ENCODE data around the gene FBXW12.
A peak's percentile ranks its signal among the peaks of the same experiment; 100 is the strongest.

FBXW12 gene

DNA sequence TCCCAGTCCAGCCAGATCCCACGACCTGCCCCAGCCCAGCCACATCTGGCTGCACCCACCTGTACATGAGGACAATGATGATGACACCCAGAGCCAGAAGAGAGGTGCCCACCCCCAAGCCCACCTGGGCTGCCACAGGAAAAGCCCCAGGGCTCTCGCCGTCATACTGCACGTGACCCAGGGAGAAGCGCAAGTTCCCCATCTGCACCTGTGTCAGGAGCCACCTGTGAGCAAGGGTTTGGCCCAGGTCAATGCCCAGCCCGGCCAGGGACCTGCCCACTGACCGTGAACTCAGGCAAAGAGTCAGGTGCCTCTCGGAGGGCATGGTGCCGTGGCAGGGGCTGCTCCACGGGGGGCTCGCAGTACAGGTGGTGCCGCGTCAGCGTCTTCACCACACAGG lies 41.6 kb downstream of the FBXW12 start:
- TF ChIP-seq, protein P1, sequence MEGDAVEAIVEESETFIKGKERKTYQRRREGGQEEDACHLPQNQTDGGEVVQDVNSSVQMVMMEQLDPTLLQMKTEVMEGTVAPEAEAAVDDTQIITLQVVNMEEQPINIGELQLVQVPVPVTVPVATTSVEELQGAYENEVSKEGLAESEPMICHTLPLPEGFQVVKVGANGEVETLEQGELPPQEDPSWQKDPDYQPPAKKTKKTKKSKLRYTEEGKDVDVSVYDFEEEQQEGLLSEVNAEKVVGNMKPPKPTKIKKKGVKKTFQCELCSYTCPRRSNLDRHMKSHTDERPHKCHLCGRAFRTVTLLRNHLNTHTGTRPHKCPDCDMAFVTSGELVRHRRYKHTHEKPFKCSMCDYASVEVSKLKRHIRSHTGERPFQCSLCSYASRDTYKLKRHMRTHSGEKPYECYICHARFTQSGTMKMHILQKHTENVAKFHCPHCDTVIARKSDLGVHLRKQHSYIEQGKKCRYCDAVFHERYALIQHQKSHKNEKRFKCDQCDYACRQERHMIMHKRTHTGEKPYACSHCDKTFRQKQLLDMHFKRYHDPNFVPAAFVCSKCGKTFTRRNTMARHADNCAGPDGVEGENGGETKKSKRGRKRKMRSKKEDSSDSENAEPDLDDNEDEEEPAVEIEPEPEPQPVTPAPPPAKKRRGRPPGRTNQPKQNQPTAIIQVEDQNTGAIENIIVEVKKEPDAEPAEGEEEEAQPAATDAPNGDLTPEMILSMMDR (IDR thresholded peaks at IDR 0.05) = no peak
- peak in 1 of 2 donors; percentile 67 for DNase-seq
- H3K4me1 ChIP-seq = peaks cover 0 to 31% (median 9%) of the 10 kb centered on the region in 4 donors
- H3K36me3 ChIP-seq = peaks cover 97 to 100% (median 100%) of the 10 kb centered on the region in 3 donors
- no peak overlapping the region for H3K4me3 ChIP-seq
- intact Hi-C loops (cut with DNase I; ENCODE audit: low total_unique reads) = no loop called here
- H3K27me3 ChIP-seq = no peaks in the 10 kb centered on the region
- H3K27ac ChIP-seq = peak overlapping the region; percentile 61 to 84
- no peaks in the 10 kb centered on the region for H3K9me3 ChIP-seq

- Histone ChIP-seq H3K9me3 (no peaks in the 10 kb centered on the region), H3K27me3 (no peaks in the 10 kb centered on the region), H3K36me3 (peaks cover 97 to 100% (median 100%) of the 10 kb centered on the region in 3 donors), H3K27ac (peak overlapping the region; percentile 61 to 84), H3K4me1 (peaks cover 0 to 31% (median 10%) of the 10 kb centered on the region in 4 donors), H3K4me3 (no peak overlapping the region)
- peak in 1 of 2 donors; percentile 80 for DNase-seq
- intact Hi-C loops (cut with DNase I; ENCODE audit: low total_unique reads) = no loop called here
- TF ChIP-seq, protein P1 (IDR thresholded peaks at IDR 0.05) = no peak
These were observed 42.6 kb downstream of the FBXW12 start for GRCh38 chr3:48414376-48415250.

DNA sequence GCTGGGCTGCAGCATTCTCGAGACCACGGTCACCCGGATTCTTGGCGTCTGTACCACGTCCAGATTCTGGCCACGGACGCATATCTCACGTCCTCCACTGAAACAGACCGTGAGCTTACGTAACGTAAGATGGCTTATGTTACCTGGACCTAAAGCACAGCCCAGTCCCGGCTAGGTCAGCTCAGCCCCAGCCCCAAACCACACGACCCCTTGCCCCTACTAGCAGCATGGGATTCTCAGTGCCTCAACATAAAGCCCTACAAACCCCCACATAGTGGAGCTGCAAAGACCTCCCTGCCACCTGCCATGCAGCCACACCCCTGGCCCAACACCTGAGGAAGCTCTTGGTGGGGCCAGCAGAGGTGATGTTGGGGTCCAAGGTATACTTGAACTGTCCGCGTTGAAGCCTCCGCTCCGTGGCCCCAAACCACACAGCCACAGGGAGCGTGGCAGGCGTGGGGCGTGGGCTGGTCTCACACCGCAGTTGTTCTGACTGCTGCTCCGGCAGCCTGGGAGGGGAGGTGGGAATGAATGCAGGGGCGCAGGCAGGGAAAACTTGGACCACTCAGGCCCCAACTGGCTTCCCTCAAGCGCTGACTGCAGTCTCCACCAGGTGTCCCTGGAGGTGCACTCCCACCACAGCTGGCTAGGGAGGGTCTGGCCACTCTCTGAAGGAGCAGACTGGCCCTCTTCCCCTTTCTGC lies 43.4 kb downstream of the FBXW12 start:
- Histone ChIP-seq H3K9me3 (no peaks in the 10 kb centered on the region), H3K4me1 (peaks cover 0 to 31% (median 10%) of the 10 kb centered on the region in 4 donors), H3K27ac (peak overlapping the region; percentile 61 to 84), H3K36me3 (peaks cover 97 to 100% (median 100%) of the 10 kb centered on the region in 3 donors), H3K27me3 (no peaks in the 10 kb centered on the region), H3K4me3 (no peak overlapping the region)
- TF ChIP-seq, protein P1 (IDR thresholded peaks at IDR 0.05) = no peak
- intact Hi-C loops (cut with DNase I; ENCODE audit: low total_unique reads) = no loop called here
- DNase-seq = peak in 1 of 2 donors; percentile 56

GRCh38 chr3:48416091-48416505 lies 44.1 kb downstream of the FBXW12 start:
- Histone ChIP-seq H3K4me1 (peaks cover 0 to 37% (median 10%) of the 10 kb centered on the region in 4 donors), H3K9me3 (no peaks in the 10 kb centered on the region), H3K4me3 (no peak overlapping the region), H3K27ac (peak overlapping the region in 1 of 2 donors; percentile 84), H3K36me3 (peaks cover 95 to 100% (median 99%) of the 10 kb centered on the region in 3 donors), H3K27me3 (no peaks in the 10 kb centered on the region)
- peak in 1 of 2 donors; percentile 48 for DNase-seq
- intact Hi-C loops (cut with DNase I; ENCODE audit: low total_unique reads) = no loop called here
- TF ChIP-seq, protein P1 (IDR thresholded peaks at IDR 0.05) = no peak

DNA sequence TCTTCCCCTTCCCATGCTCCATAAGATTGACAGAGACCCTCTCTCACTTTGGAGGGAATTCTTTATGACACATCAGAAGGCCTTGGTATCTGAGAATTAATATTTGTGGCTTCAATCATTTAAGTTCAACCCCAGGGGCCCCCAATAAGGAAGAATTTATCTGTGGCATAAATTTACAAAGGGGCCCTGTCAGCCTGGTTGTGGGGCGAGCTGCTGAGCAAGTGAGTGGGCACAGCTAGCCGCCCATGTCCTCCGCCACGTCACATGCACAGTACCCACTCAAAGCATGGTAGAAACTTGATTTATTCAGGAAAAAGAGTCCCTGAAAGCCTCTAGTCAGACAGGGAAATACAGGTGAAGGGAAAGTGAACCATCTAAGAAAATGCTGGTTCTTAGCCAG lies 44.5 kb downstream of the FBXW12 start:
- H3K27me3 ChIP-seq = no peaks in the 10 kb centered on the region
- TF ChIP-seq, protein P1 (IDR thresholded peaks at IDR 0.05) = no peak
- no peaks in the 10 kb centered on the region for H3K9me3 ChIP-seq
- peaks cover 91 to 100% (median 99%) of the 10 kb centered on the region in 3 donors for H3K36me3 ChIP-seq
- no peak overlapping the region for H3K4me3 ChIP-seq
- peaks cover 0 to 41% (median 11%) of the 10 kb centered on the region in 4 donors for H3K4me1 ChIP-seq
- intact Hi-C loops (cut with DNase I; ENCODE audit: low total_unique reads) = no loop called here
- peak overlapping the region in 1 of 2 donors; percentile 84 for H3K27ac ChIP-seq
- DNase-seq = no peak

Measured in tibial artery (tissue), 4 donors.